Measurements from ENCODE around the gene KIF26B. TPM values are rescaled to one million over a fixed set of nuclear protein-coding genes. Genes with fewer than 3 reads are reported as not detected.

Gene KIF26B
- total and polyA plus RNA-seq, 7 donors = 0.01 to 0.32 (median 0.06) TPM

DNA sequence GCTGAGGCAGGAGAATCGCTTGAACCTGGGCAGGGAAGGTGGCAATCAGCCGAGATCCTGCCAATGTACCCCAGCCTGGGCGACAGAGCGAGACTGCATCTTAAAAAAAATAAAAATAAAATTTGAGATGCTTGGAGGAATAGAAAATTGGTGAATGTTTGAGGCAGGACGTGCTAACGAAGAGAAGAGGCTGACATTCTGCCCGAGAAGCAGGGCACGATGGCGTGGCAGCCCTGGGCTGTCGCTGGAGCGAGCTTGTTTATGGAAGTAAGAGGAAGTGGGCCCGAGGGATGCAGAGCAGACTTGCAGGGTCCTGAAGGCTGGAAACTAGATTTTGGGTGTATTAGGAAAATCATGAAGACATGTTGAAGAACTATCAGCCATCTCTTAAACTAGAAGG lies 92.6 kb downstream of the KIF26B start:
- TF ChIP-seq, protein P1, sequence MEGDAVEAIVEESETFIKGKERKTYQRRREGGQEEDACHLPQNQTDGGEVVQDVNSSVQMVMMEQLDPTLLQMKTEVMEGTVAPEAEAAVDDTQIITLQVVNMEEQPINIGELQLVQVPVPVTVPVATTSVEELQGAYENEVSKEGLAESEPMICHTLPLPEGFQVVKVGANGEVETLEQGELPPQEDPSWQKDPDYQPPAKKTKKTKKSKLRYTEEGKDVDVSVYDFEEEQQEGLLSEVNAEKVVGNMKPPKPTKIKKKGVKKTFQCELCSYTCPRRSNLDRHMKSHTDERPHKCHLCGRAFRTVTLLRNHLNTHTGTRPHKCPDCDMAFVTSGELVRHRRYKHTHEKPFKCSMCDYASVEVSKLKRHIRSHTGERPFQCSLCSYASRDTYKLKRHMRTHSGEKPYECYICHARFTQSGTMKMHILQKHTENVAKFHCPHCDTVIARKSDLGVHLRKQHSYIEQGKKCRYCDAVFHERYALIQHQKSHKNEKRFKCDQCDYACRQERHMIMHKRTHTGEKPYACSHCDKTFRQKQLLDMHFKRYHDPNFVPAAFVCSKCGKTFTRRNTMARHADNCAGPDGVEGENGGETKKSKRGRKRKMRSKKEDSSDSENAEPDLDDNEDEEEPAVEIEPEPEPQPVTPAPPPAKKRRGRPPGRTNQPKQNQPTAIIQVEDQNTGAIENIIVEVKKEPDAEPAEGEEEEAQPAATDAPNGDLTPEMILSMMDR (IDR thresholded peaks at IDR 0.05) = no peak
- intact Hi-C loops (cut with DNase I) = no loop called here
- no peak overlapping the region for H3K4me3 ChIP-seq
- no peaks in the 10 kb centered on the region for H3K27me3 ChIP-seq (ENCODE audit: insufficient read depth in 3 of 3, low read length in 2 of 3)
- no peaks in the 10 kb centered on the region for H3K4me1 ChIP-seq
- DNase-seq = no peak
- H3K27ac ChIP-seq = no peak overlapping the region
- 93 to 94% (median 94%) methylated on average over 12 of the region's 12 CpGs for WGBS, 3 donors
- ATAC-seq = no peak
- no peaks in the 10 kb centered on the region for H3K36me3 ChIP-seq (ENCODE audit: insufficient read depth in 1 of 2, low read depth in 1 of 2)
- H3K9me3 ChIP-seq = peaks cover under 1% of the 10 kb centered on the region

DNA sequence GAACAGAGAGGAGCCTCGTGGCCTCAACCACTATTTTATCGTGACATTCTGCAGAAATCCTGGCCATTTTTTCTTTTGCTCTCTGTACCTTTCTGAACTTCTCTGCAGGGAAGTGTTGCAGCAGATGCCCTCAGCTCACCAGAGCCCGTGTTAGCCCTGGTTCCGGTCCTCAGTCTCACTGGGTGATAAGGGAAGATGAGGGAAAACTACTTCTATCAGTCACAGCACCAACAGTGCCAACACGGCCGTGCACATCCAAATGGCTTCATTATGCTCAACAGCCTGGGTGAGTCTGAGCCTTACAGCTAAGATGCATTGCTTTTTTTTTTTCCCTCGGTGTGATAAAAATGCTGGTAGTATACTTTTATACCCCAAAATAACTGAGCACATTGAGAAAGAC lies 93.0 kb downstream of the KIF26B start:
- TF ChIP-seq, protein P1 (IDR thresholded peaks at IDR 0.05) = no peak
- DNase-seq (no peak), ATAC-seq (no peak)
- Histone ChIP-seq H3K27ac (no peak overlapping the region), H3K9me3 (peaks cover 4% of the 10 kb centered on the region), H3K27me3 (ENCODE audit: insufficient read depth in 3 of 3, low read length in 2 of 3) (no peaks in the 10 kb centered on the region), H3K4me3 (no peak overlapping the region), H3K4me1 (no peaks in the 10 kb centered on the region), H3K36me3 (ENCODE audit: insufficient read depth in 1 of 2, low read depth in 1 of 2) (no peaks in the 10 kb centered on the region)
- WGBS, 3 donors = 66 to 68% (median 66%) methylated on average over 7 of the region's 7 CpGs
- intact Hi-C loops (cut with DNase I) = no loop called here

DNA sequence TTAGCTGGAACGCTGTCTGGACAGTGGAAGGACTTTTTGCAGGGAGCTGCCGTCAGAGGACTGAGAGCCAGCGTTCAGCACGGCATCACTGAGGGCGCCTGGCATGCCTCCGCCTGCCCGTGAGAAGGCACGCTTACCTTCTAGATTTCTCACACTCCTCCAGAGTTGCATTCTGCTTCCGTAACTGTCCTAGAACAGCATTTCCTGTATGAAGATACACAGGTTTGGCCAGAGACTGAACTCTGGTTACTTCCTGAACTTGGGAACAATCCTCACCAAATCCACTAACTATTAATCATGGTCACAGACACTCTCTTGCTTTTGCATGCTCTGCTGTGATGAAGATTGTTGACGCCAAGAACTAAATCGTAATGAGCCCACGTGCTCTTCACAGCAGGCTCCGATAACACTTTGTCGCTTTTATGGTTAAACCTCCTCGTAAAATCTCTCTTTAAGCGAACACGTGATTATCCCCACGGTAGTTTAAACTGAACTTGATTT lies 93.5 kb downstream of the KIF26B start:
- intact Hi-C loops (cut with DNase I) = no loop called here
- no peaks in the 10 kb centered on the region for H3K4me1 ChIP-seq
- no peaks in the 10 kb centered on the region for H3K36me3 ChIP-seq (ENCODE audit: insufficient read depth in 1 of 2, low read depth in 1 of 2)
- TF ChIP-seq, protein P1 (IDR thresholded peaks at IDR 0.05) = no peak
- H3K9me3 ChIP-seq = peaks cover 4% of the 10 kb centered on the region
- H3K4me3 ChIP-seq = no peak overlapping the region
- no peaks in the 10 kb centered on the region for H3K27me3 ChIP-seq (ENCODE audit: insufficient read depth in 3 of 3, low read length in 2 of 3)
- no peak overlapping the region for H3K27ac ChIP-seq
- 52% methylated on average over 18 of the region's 18 CpGs for WGBS, 3 donors
- no peak for ATAC-seq
- DNase-seq = no peak

DNA sequence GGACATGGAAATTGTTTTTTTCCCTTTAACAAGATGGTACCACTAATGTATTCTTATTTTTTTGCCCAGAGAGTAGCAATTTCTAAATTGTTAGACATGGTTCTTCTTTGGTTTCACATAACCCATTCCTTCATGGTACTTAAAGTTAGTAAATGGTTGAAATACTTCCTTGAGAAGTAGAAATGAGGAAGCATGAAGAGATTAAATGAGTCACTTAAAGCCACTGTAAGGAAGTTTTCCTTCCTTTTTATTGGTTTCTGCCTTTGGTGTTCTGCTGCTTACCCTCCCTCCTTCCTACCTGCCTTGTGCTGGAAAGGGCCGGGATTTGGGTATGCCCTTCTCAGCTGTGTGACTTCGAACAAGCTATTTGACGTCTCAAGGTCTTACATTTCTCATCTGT lies 101.0 kb downstream of the KIF26B start:
- intact Hi-C loops (cut with DNase I) = no loop called here
- ATAC-seq (no peak), DNase-seq (no peak)
- no peak overlapping the region for H3K27ac ChIP-seq
- H3K4me3 ChIP-seq = no peak overlapping the region
- TF ChIP-seq, protein P1 (IDR thresholded peaks at IDR 0.05) = no peak
- H3K9me3 ChIP-seq = peaks cover 4% of the 10 kb centered on the region
- H3K4me1 ChIP-seq = no peaks in the 10 kb centered on the region
- WGBS, 3 donors = 49 to 60% (median 55%) methylated on average over 3 of the region's 3 CpGs
- H3K36me3 ChIP-seq (ENCODE audit: insufficient read depth in 1 of 2, low read depth in 1 of 2) = no peaks in the 10 kb centered on the region
- peaks cover 0 to 3% (median 0%) of the 10 kb centered on the region in 3 donors for H3K27me3 ChIP-seq (ENCODE audit: insufficient read depth in 3 of 3, low read length in 2 of 3)

DNA sequence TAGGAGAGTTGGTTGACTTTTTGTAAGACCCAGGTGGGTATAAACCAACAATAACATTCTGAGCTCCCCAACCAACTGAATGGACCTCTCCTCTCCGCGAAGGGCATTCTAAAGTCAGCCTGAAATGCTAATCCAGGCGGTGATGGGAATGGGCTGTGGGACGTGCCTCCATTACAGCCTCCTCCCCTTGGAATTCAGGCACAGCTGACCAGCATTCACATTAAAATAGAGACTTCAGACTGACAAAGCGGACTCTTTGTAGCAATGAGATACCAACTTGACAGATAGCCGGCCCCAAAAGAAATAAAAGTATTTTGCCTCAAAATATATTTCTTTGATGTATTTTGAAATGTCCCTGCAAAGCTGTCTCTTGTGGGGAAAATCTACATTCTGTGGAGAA lies 101.7 kb downstream of the KIF26B start:
- peaks cover 4% of the 10 kb centered on the region for H3K9me3 ChIP-seq
- H3K27ac ChIP-seq = no peak overlapping the region
- no peak overlapping the region for H3K4me3 ChIP-seq
- intact Hi-C loops (cut with DNase I) = no loop called here
- 35 to 59% (median 36%) methylated on average over 6 of the region's 6 CpGs for WGBS, 3 donors
- no peak for ATAC-seq
- H3K36me3 ChIP-seq (ENCODE audit: insufficient read depth in 1 of 2, low read depth in 1 of 2) = no peaks in the 10 kb centered on the region
- DNase-seq = no peak
- TF ChIP-seq, protein P1 (IDR thresholded peaks at IDR 0.05) = no peak
- H3K27me3 ChIP-seq (ENCODE audit: insufficient read depth in 3 of 3, low read length in 2 of 3) = peaks cover 0 to 3% (median 0%) of the 10 kb centered on the region in 3 donors
- no peaks in the 10 kb centered on the region for H3K4me1 ChIP-seq
